Peyer's patch (tissue), 4 donors: Measurements from ENCODE around the gene LCP2. TPM values are rescaled to one million over a fixed set of nuclear protein-coding genes. Genes with fewer than 3 reads are reported as not detected.
A peak's percentile ranks its signal among the peaks of the same experiment; 100 is the strongest.

Source experiments
- DNase-seq, 3 donors: peaks; one replicate each; pipeline ENCODE4 v3.0.0-alpha.2; 2017 to 2019
- H3K27ac ChIP-seq, 4 donors: fragments of 200-600 bp; sonication (generic); one replicate each; pipeline ENCODE4 v1.5.1; 2016 to 2019
- H3K27me3 ChIP-seq, 2 donors: fragments of 200-600 bp; sonication (generic); one replicate each; pipeline ENCODE4 v1.5.1; 2019
- H3K36me3 ChIP-seq, 3 donors: fragments of 200-600 bp; sonication (generic); one replicate each; pipeline ENCODE4 v1.5.1; 2016 to 2019
- H3K4me1 ChIP-seq, 4 donors: fragments of 200-600 bp; sonication (generic); one replicate each; pipeline ENCODE4 v1.5.1; 2016 to 2019
- H3K4me3 ChIP-seq, 4 donors: fragments of 200-600 bp; sonication (generic); 1 replicate in 3 of 4; 2 replicates in 1 of 4; pipeline ENCODE4 v1.5.1; 2016 to 2019; ENCODE audit warnings: mild to moderate bottlenecking in 1 of 4
- H3K9me3 ChIP-seq, 4 donors: fragments of 200-600 bp; sonication (generic); one replicate each; pipeline ENCODE4 v1.5.1; 2016 to 2019; ENCODE audit warnings: mild to moderate bottlenecking in 1 of 4
- CTCF ChIP-seq, 6 experiments: fragments of 450-650 bp in 4 of 6; fragments of 200-600 bp in 2 of 6; sonication (generic) in 1 of 6; IDR thresholded peaks; one replicate each; pipeline ENCODE4 v1.5.1; 2017 to 2019; ENCODE audit warnings: antibody characterized with exemption in 6 of 6, mild to moderate bottlenecking in 3 of 6, moderate library complexity in 1 of 6
- POLR2A ChIP-seq, 2 donors: fragments of 450-650 bp; IDR thresholded peaks; one replicate each; pipeline ENCODE4 v1.5.1; 2017; ENCODE audit warnings: antibody characterized with exemption in 2 of 2, mild to moderate bottlenecking in 2 of 2, moderate library complexity in 2 of 2
- total RNA-seq, 4 donors: library from RNA; depleted of rRNA; stranded (reverse); fragments of >200 nt; gene quantifications; one replicate each; pipeline ENCODE4 v1.1.0, GENCODE V29; 2016

LCP2 gene
- total RNA-seq, 4 donors from 2014 or later, result 27.1 to 139 (median 33.9) TPM

- peak in 2 of 3 donors; percentile 65 to 86 for DNase-seq
- TF ChIP-seq CTCF (IDR thresholded peaks at IDR 0.05) (no peak), POLR2A (IDR thresholded peaks at IDR 0.05) (no peak)
- Histone ChIP-seq H3K9me3 (no peaks in the 10 kb centered on the region), H3K4me3 (no peak overlapping the region), H3K36me3 (peaks cover 0 to 10% (median 0%) of the 10 kb centered on the region in 3 donors), H3K27me3 (no peaks in the 10 kb centered on the region), H3K27ac (peak overlapping the region in 3 of 4 donors; percentile 12 to 76 (median 17)), H3K4me1 (peaks cover 0 to 21% (median 16%) of the 10 kb centered on the region in 4 donors)
Measured at GRCh38 chr5:170273968-170274710, 23.4 kb downstream of the LCP2 start.

GRCh38 chr5:170270293-170271069 lies 27.1 kb downstream of the LCP2 start:
- DNase-seq, result no peak
- no peaks in the 10 kb centered on the region for H3K27me3 ChIP-seq
- no peak for TF ChIP-seq CTCF (IDR thresholded peaks at IDR 0.05)
- TF ChIP-seq POLR2A (IDR thresholded peaks at IDR 0.05), result no peak
- peaks cover 0 to 15% (median 0%) of the 10 kb centered on the region in 3 donors for H3K36me3 ChIP-seq
- H3K4me3 ChIP-seq, result no peak overlapping the region
- H3K27ac ChIP-seq, result peak overlapping the region in 3 of 4 donors; percentile 2 to 48 (median 39)
- H3K4me1 ChIP-seq, result peaks cover 0 to 34% (median 10%) of the 10 kb centered on the region in 4 donors
- no peaks in the 10 kb centered on the region for H3K9me3 ChIP-seq

- Histone ChIP-seq H3K27me3 (no peaks in the 10 kb centered on the region), H3K4me3 (no peak overlapping the region), H3K4me1 (peaks cover 0 to 34% (median 10%) of the 10 kb centered on the region in 4 donors), H3K36me3 (peaks cover 0 to 15% (median 0%) of the 10 kb centered on the region in 3 donors), H3K27ac (peak overlapping the region in 3 of 4 donors; percentile 63 to 72 (median 66)), H3K9me3 (no peaks in the 10 kb centered on the region)
- TF ChIP-seq CTCF (IDR thresholded peaks at IDR 0.05) (no peak), POLR2A (IDR thresholded peaks at IDR 0.05) (no peak)
- DNase-seq, result no peak
Measured at GRCh38 chr5:170269579-170269978, 28.0 kb downstream of the LCP2 start.

GRCh38 chr5:170268884-170269283 lies 28.7 kb downstream of the LCP2 start:
- Histone ChIP-seq H3K27me3 (no peaks in the 10 kb centered on the region), H3K9me3 (no peaks in the 10 kb centered on the region), H3K4me1 (peaks cover 0 to 34% (median 10%) of the 10 kb centered on the region in 4 donors), H3K27ac (peak overlapping the region in 3 of 4 donors; percentile 63 to 72 (median 66)), H3K36me3 (peaks cover 0 to 9% (median 0%) of the 10 kb centered on the region in 3 donors), H3K4me3 (no peak overlapping the region)
- no peak for TF ChIP-seq CTCF (IDR thresholded peaks at IDR 0.05)
- no peak for TF ChIP-seq POLR2A (IDR thresholded peaks at IDR 0.05)
- no peak for DNase-seq

- no peaks in the 10 kb centered on the region for H3K9me3 ChIP-seq
- H3K4me3 ChIP-seq, result no peak overlapping the region
- H3K27me3 ChIP-seq, result no peaks in the 10 kb centered on the region
- no peak for DNase-seq
- peak overlapping the region; percentile 21 to 65 (median 56) for H3K27ac ChIP-seq
- peaks cover 0 to 34% (median 8%) of the 10 kb centered on the region in 4 donors for H3K4me1 ChIP-seq
- no peak for TF ChIP-seq CTCF (IDR thresholded peaks at IDR 0.05)
- peaks cover 0 to 5% (median 0%) of the 10 kb centered on the region in 3 donors for H3K36me3 ChIP-seq
Measured at GRCh38 chr5:170268153-170268689, 29.4 kb downstream of the LCP2 start.
